ENCODE data around the gene CD248.

DNA sequence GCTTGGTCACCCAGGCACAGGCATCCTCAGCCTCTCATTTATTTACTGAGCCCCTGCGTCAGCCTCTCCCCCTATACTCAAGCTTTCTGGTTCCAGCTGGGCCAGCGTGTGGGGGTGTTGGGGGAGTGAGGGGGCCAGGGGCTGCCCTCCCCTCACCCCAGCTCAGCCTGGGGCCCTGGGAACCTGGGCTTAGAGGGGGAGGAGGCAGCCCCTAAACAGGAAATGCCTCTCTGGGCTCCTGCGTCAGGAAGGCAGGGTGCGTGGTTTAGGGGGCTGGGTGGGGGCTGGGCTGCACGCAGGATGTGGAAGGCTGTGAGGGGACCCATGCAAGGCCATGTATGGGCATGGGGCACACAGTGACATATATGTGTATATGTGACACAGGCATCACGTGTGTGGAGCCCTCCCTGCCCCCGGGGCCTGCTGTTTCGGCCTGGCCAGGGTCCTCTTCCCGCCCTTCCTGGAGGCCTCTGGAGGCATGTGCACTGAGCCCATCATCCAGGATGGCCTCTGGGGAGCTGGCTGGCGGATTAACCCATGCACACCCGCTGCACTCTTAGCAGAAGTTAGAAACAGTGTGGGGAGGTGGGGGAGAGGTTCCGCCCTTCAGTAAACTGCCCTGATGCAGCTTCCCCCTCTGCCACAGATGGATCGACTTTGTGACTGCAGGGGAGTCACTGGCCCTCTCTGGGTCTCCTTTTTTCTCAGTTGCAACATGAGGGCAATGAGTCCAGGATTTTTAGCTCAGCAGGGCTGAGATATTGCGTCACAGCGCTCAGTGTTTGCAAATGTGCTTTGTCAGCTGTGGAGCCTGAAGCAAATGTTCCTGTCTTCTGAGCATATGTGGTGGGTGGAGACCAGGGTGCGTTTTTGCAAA, 1.1 kb upstream of the CD248 start:
- TF ChIP-seq, protein P1, sequence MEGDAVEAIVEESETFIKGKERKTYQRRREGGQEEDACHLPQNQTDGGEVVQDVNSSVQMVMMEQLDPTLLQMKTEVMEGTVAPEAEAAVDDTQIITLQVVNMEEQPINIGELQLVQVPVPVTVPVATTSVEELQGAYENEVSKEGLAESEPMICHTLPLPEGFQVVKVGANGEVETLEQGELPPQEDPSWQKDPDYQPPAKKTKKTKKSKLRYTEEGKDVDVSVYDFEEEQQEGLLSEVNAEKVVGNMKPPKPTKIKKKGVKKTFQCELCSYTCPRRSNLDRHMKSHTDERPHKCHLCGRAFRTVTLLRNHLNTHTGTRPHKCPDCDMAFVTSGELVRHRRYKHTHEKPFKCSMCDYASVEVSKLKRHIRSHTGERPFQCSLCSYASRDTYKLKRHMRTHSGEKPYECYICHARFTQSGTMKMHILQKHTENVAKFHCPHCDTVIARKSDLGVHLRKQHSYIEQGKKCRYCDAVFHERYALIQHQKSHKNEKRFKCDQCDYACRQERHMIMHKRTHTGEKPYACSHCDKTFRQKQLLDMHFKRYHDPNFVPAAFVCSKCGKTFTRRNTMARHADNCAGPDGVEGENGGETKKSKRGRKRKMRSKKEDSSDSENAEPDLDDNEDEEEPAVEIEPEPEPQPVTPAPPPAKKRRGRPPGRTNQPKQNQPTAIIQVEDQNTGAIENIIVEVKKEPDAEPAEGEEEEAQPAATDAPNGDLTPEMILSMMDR (IDR thresholded peaks at IDR 0.05), result no peak
- no peak for TF ChIP-seq ZFX (IDR thresholded peaks at IDR 0.05; ENCODE audit: borderline replicate concordance)
